Measurements from ENCODE around the gene CHTOP.
"Not testable (repeated sequence)": the region's sequence is repeated elsewhere in the genome, so short reads cannot be mapped to it uniquely, and the experiment has no call there.

GRCh38 chr1:153588033-153588432, 45.8 kb upstream of the CHTOP start:
- not testable (repeated sequence) for TF ChIP-seq CTCF, POLR2A (IDR thresholded peaks at IDR 0.05)

Measured in right lobe of liver (tissue), 4 donors.